Hypothalamus (tissue), 51 donors: Measurements from ENCODE around the gene GJD3.
A peak's percentile ranks its signal among the peaks of the same experiment; 100 is the strongest.

Experiments
- DNase-seq, 51 donors: peaks; one replicate each; lab custom pipeline; 2025; lab: John Stamatoyannopoulos, UW

Gene GJD3

GRCh38 chr17:40326014-40326831 is 38.3 kb downstream of the GJD3 start:
- DNase-seq: no peak

GRCh38 chr17:40325156-40326013 is 39.2 kb downstream of the GJD3 start:
- no peak for DNase-seq

- DNase-seq: no peak
Observed at GRCh38 chr17:40323391-40324381, 40.9 kb downstream of the GJD3 start.

GRCh38 chr17:40322358-40323315 is 41.9 kb downstream of the GJD3 start:
- DNase-seq: peak in 25 of 51 donors; percentile 25 to 67 (median 42)

- no peak for DNase-seq
Observed at GRCh38 chr17:40321961-40322357, 42.6 kb downstream of the GJD3 start.

- no peak for DNase-seq
Observed at GRCh38 chr17:40321524-40321929, 43.0 kb downstream of the GJD3 start.

GRCh38 chr17:40320756-40321523 is 43.6 kb downstream of the GJD3 start:
- peak in 1 of 51 donors; percentile 58 for DNase-seq

GRCh38 chr17:40319651-40320540 is 44.6 kb downstream of the GJD3 start:
- DNase-seq: no peak

GRCh38 chr17:40318830-40319391 is 45.6 kb downstream of the GJD3 start:
- DNase-seq: no peak

- peak in 50 of 51 donors; percentile 23 to 95 (median 86) for DNase-seq
Observed at GRCh38 chr17:40317880-40318829, 46.4 kb downstream of the GJD3 start.

- DNase-seq: no peak
Observed at GRCh38 chr17:40317345-40317873, 47.1 kb downstream of the GJD3 start.

- DNase-seq: peak in 1 of 51 donors; percentile 21
Observed at GRCh38 chr17:40316571-40317344, 47.8 kb downstream of the GJD3 start.

- no peak for DNase-seq
Observed at GRCh38 chr17:40315678-40316570, 48.6 kb downstream of the GJD3 start.

GRCh38 chr17:40315206-40315605 is 49.3 kb downstream of the GJD3 start:
- no peak for DNase-seq
